B cell (primary cell): ENCODE data around the gene ALKBH2.

Source experiments
- EZH2 ChIP-seq: IDR thresholded peaks from 2 replicates; pipeline ENCODE4 v1.6.1; 2012; ENCODE audit warnings: borderline replicate concordance, low read depth, mild to moderate bottlenecking, moderate library complexity, low read length; ENCODE audit not compliant: insufficient read depth, poor library complexity, severe bottlenecking
- TF ChIP-seq, protein P1 (sequence below): fragments of 200-600 bp; IDR thresholded peaks from one replicate; pipeline ENCODE4 v1.8.0; 2022; ENCODE audit warnings: antibody characterized with exemption, mild to moderate bottlenecking

DNA sequence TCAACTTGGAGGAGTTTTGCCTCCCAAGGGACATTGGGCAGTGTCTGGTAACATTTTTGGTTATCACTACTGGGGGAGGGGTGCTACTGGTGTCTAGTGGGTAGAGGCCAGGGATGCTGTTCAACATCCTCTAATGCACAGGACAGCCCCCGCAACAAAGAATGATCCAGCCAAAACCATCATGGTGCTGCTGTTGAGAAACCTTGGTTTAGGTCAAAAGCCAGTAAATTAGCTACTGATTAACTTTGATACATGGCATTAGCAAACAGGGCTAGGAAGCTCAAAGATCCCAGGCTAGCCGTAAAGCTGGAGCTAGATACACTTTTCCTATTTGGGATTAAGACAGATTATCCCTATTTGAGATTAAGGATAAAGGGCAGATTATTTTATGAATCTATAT lies 8.8 kb downstream of the ALKBH2 start:
- TF ChIP-seq, protein P1, sequence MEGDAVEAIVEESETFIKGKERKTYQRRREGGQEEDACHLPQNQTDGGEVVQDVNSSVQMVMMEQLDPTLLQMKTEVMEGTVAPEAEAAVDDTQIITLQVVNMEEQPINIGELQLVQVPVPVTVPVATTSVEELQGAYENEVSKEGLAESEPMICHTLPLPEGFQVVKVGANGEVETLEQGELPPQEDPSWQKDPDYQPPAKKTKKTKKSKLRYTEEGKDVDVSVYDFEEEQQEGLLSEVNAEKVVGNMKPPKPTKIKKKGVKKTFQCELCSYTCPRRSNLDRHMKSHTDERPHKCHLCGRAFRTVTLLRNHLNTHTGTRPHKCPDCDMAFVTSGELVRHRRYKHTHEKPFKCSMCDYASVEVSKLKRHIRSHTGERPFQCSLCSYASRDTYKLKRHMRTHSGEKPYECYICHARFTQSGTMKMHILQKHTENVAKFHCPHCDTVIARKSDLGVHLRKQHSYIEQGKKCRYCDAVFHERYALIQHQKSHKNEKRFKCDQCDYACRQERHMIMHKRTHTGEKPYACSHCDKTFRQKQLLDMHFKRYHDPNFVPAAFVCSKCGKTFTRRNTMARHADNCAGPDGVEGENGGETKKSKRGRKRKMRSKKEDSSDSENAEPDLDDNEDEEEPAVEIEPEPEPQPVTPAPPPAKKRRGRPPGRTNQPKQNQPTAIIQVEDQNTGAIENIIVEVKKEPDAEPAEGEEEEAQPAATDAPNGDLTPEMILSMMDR = no peak
- TF ChIP-seq EZH2 = no peak
